Activated T-cell treated with anti-CD3 and anti-CD28 coated beads for 1 hour (primary cell): ENCODE results near the gene HOXC9.
"Not testable (repeated sequence)": the region's sequence is repeated elsewhere in the genome, so short reads cannot be mapped to it uniquely, and the experiment has no call there.

ENCODE experiments used
- DNase-seq: peaks from one replicate; pipeline ENCODE4 v3.0.0-alpha.2; 2020; ENCODE audit warnings: low read depth

The HOXC9 gene

DNA sequence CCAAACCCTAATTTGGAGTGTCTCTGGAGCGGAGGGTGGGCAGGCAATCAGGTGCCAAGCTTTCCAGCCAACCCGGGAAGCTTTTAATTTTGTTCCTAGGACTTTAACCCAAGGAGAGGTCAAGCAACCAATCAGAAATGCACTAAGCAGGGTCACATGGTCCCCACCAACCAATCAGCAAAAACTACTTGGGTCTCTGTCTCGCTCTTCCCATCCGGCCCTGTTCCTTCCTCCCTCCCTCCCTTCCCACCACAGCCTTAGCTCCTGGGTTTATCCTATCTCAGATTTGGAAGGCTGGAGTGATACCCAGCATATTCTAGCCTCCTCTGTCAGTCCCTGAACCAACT, 40.2 kb downstream of the HOXC9 start:
- no peak for DNase-seq

DNA sequence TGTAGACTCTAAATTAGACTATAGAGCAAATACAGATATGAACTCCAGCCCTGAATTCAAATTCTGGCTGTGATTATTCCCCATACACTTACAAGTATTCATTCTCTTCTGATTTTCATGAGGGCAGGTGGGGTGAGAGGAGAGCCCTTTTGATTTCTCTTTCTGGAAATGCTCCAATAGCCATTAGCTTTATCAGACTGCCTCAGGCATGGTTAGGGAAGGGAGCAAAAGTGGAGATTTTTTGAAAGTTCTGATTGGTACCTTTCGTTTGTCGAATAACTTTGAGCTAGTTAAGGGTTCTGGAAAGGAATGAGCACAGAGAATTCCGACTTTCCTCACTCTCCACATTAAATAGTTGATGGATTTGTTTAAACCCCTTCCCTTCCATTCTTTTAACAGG, 40.7 kb downstream of the HOXC9 start:
- no peak for DNase-seq

DNA sequence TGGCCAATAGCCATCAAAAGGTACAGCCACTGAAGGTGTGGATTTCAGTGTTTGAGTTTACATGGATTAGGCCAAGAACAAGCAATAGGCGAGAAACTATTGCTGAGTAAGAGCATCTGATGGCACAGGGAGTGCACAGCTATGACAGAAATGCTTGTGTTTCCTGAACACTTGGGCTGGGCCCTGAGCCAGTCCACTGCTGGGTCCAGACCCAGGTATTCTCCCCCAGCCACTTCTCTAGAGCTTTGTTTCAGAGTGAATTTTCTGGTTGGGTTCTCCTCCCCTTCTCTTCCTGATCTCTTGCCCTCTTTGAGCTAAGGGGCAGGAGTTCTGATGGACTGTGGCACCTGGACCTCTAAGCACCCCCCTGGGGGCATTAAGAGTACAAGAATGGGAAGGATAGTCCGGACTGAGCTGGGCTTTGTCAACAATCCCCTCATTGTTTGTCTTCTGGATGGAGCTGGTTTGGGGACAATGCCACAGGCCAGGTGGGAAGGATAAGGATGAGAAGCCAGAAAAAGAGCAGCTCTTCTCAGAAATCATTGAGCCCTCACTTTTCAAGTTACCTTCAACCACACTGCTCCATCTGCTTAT, 41.2 kb downstream of the HOXC9 start:
- no peak for DNase-seq

DNA sequence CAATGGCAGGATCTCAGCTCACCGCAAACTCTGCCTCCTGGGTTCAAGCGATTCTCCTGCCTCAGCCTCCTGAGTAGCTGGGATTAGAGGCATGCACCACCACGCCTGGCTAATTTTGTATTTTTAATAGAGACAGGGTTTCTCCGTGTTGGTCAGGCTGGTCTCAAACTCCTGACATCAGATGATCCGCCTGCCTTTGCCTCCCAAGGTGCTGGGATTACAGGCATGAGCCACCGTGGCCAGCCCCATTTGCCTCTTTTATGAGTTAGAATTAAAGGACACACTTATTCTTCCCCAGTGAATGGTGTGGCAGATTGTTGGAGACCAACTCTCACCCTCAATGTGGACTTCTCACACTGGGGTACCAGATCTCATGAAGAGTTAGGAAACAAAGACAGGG, 42.1 kb downstream of the HOXC9 start:
- DNase-seq, result not testable (repeated sequence)

DNA sequence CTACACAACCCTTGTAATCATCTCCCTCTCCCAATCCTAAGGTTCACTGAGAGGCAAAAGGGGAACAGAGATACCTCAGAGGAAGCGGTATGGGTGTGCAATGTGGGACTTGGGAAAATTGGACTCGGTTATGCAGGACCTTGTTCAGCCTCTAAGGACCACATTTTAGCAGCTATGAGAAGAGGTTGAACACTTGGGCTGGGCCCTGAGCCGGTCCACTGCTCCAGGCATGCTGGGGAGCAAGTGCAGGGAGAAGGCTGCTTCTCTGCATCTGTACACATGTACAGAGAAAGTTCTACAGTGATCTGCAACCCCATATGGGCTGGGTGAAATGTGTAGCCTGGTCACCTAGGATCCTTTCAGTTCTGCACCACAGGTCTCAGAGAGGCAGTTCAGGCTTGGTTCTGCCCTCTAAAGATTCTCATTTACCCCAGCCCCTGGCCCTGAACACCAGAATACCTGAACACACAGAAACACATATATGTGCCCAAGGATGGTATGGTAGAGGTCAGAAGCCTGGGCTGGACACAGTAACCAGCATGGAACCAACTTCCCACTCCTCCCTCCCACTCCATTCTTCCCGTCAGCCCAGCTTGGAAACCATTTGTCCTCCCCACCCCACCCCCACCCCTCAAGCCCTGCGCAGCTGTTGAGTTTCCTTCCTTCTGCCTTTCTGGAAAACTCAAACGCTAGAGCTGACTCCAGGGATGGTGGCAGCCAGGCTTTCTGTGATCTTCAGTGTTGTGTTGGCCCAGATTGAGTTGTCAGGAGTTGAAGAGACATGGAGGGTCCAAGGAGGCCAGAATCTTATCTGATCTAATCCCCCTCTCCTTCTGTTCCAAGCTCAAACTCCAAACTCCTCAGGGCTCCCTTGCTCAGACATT, 43.3 kb downstream of the HOXC9 start:
- DNase-seq, result no peak

DNA sequence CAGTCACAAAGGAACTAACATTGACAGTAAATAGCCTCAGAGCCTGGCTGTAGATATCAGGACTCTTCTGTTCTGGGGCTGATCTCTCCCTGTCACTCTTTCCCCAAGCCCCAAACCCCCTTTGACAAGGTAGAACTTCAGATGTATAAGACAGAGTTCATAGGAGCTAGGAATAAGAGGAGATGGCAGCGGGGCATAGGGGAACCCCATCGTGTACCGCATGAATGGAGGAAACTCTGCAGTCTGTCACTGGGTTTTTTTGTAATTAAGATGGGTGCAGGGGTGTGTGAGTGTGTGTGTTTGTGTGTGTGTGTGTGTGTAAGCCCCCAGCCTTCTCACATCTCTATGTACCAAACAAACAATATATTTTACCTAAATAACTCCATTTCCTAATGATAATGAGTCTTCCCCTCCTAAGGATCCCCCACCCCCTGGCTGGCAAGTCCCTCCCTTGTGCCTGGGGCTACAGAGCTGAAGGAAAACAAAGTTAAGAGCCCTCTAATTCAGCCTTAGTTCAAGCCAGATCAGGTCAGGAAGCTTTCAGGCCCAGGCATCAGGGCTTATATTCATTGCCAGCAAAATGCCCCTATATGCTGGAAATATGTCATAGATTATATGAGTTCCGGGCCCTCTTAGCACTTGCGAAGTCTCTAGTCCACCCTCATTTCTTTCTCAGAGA, 44.6 kb downstream of the HOXC9 start:
- no peak for DNase-seq

DNA sequence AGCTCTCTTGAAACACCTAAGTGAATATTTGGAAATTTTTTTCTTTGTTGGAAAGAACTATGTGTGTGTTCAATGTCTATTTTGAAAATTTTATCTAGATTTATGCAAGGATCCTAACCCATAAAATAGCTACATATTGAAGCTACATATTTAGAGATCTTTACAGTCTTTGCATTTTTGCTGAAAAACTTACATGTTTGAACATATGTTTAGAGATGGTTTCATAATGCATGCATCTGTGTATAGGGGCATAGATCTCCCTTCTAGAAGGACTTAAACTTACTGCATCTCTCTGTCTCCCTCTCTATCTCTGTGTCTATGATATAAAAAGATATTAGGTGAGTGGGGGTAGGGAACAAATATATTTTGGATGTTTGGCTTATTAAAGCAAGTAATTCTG, 45.4 kb downstream of the HOXC9 start:
- no peak for DNase-seq

DNA sequence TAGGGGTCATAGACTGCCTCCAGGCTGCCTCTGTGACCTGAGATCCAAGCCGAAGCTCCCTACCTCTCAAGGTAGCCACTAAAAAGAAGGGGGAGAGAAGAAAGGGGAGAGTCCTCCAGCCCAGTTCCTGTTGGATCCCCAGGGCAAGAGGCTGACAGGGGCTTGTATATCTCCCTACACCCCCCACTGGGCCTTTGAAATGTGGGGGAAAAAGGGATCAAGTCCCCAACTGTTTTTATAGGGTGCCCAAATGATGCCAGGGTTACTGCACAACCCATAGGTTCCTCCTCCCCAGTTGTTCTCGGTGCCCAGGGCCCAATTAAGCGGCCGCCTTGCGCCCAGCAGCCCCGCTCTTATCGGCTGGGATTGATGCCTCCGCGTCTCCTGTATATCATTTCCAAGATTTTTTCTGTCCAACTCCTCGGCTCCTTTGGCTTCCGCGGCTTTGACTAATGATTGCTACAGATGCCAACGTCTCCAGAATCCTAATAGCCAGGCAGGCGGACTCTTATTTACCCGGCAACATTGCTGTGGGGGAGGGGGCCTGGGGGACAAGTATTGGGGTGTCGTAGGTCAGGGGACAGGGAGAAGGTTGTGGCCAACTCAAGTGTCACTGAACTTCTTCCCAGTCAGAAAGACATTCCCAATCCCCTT, 46.0 kb downstream of the HOXC9 start:
- DNase-seq, result no peak

DNA sequence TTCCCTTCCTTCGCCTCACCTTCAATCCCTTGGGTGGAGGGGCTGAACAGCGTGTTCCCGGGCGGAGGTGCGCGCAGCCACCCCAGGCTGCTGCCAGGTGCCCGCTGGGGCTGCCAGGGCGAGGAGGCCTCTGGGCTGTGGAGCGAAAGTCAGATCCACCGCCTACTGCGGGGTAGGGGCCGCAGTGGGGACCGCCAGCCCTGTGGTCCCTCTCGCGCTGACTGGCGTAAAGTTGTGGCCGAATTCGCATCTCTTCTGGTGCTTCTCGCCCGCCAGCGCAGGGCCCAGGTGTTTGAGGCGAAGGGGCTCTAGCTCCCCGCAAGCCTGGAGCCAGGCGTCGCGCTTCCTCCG, 46.8 kb downstream of the HOXC9 start:
- no peak for DNase-seq

DNA sequence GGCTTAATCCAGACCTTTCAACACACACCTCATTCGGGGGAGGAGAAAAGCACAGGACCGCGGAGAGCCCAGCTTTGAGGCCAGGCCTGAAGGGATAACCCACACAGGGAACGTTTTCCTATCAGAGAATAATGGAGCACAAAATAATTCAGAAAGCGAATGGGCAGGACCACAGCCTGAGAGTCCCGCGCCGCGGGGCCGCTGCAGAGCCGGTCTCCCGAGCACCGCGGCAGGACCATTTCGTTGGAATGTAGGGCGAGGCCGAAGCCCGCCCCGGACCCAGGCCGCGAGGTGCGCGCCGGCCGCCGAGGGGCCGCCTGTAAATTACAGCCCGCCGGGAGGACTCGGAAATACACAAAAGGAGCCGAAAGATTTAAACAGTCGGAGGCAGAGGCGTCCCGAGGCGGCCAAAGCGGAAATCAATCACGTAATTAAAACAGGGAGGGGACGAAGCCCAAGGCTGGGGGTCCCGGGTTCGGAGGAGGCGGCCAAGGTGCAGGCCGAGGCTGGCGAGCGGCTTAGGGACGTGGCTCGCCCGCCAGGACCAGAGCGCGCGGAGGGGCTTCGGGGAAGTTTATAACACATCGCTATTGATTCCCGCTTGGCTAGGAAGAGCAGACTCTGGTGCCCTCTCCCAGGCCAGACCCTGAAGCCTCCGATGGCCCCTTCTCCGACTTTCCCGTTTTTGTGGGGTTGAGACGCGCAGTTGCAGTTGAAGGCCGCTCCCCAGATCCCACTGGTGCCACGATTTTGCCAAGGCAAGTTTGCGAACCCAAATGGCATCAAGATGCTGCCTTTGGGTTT, 47.4 kb downstream of the HOXC9 start:
- no peak for DNase-seq

DNA sequence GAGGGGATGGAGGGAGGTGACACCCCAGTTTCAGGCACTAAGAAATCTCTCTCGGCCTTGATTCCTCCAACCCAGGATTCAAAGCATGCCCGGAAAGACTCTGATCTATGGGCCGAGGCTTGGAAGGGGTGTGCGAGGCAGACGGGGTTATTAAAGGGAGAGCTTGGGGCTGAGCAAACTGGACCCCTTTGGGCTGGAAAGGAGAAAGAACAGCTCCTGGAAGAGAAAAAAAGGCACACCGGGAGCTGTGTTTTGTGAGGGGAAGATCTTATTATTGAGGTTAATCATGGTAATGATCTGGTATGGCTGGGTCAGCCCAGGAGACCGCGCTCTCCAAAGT, 48.0 kb downstream of the HOXC9 start:
- no peak for DNase-seq

DNA sequence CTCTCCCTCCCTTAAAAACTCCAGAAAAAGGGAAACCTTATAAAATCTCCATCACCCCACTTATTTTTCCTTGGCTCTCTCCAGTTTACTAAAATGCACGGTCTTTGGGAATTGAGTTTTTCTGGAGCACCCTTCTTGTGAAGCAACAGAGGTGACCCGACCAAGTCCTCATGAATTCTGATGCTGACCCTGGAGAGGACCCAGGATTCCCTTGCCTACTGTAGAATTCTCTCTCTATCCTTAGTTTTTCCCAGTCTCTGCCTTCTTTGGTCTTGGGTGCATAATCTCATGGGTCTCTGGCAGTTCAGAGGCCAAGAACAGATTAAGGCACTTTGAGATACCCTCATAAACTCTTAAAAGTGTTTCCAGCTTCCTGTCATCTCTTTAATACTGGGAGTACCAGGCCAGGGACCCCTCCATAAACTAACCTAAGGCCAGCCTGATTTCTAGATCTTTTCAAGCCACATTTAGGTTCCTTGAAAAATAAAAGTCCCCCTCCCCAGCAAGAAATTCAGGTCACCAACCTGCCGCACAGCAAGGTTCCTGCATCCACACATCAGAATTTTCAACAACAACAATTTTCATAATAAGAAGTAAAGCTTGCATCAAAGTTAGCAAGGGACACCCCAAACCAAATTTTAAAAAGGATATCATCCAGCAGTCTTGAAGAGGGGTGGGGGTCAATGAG, 48.6 kb downstream of the HOXC9 start:
- DNase-seq, result no peak

DNA sequence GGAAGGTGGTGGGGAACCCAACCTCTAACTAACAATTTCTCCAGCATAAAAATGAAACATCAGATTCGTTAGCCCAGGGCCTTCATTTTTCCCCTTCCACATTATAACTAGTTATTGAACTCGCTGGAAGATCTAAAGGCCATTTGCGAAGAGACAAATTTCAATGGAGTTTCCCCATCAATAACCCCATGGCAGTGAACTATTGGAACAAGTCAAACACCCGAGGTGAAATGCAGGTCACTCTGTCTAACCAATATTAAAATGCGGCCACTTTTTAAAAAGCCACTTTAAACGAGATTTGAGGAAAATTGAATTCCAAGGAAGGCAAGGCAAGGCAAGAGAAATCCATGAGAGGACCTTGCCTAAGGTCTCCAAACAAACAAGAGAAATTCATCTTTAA, 49.1 kb downstream of the HOXC9 start:
- DNase-seq, result no peak

DNA sequence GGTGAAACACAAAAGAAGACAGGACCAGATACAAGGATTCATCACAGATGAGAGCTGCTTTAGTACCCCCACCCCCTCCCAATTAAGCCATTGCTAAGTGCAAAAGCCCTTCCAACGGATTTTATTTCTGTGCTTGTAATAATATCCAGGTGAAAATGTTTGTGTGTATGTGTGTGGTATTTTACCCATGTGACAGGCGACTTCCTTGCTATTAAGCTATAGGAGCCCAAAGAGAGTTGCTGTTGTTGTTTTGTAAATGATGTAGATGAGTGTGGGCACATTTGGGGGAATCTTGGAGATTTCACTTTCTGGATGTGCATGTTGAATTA, 50.5 kb downstream of the HOXC9 start:
- DNase-seq, result no peak

DNA sequence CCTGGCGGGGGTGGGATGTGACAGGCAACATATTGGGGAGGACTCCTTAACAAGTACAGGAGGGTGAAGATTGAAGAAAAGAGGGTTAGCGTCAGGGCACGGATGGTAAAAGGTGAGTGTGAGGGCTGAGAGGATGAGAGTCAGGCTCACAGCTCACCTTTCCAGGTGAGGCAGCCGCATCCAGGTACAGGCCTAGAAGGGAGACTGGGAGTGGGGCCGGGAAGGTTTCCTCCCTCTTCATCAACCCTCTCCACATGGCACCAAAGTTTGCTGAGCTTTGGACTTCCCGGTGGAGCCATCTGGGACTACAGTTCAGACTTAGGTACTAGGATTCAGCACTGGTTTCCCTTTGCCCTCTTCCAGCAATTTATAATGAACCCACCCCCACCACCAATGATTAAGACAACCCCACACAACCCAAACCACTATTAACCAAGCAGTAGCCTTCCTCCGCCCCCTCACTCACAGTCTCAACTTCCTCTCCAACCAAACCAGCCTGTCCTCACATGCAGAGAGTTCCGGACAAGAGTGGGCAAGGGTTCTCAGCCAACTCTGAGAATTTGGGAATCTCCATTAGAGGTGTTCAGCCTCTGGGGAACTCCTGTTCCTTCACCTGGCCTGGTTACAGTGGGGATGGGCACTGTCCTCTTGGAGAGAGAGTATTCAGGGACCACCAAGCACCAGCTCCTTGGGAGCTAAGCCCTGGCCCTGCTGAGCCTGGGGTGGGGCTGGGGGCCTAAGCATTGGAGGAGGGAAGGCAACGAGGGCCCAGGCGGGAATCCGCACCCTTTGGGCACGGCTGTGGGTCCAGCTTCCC, 51.3 kb downstream of the HOXC9 start:
- DNase-seq, result no peak

DNA sequence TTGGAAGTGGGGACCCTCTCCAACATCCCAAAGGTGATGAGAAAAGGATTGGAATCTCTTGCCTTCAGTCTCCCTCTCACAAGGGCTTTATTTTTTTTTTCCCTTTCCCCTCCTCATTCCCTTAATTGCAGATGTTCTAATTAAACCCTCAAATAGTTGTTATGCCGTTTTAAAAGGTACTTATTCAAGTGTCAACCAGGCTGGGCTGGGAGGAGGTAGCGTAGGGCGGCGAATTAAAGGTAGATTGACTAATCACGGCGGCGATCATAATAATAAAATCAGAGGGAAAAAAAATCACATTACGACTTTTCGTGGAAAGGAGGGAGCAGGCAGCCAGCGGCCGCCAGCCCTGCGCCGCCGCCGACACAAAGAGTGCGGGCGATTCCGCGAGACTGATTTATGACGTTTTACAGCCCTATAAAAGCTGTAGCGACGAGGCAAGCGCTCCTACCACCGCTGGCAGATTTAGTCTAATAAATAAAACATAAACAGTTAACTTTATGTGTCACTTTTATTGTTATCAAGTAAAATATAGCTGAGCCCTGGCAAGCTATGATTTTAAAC, 52.0 kb downstream of the HOXC9 start:
- DNase-seq, result no peak

DNA sequence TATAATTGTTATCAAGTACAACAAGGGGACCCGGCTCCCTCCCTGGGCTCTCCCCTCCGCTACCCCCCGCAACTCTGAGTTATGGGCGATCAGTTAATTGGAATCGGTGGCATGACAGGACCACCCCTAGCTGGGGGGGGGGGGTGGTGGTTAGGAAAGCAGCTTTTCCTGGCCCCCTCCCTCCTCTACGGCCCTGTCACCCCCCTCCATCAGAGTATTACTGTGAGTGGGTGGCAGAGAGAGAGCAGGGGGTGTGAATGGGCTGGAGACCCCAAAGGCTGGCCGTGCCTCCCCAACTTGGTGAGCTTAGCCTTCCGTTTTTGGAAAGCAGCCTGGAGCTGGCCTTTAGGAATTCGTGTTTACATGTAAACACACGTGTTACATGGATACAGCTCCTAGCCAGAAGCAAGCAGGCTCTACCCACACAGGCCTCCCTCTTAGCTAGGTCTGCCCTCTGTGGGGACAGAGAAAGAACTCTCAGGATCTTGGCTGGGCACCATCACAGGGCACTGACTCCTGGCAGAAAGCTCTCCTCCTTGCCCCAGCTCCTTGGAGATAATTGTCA, 52.6 kb downstream of the HOXC9 start:
- no peak for DNase-seq
